Measurements from ENCODE around the gene LIN54.

The LIN54 gene

GRCh38 chr4:82948647-82949204 lies 61.9 kb downstream of the LIN54 start:
- TF ChIP-seq, protein P1, sequence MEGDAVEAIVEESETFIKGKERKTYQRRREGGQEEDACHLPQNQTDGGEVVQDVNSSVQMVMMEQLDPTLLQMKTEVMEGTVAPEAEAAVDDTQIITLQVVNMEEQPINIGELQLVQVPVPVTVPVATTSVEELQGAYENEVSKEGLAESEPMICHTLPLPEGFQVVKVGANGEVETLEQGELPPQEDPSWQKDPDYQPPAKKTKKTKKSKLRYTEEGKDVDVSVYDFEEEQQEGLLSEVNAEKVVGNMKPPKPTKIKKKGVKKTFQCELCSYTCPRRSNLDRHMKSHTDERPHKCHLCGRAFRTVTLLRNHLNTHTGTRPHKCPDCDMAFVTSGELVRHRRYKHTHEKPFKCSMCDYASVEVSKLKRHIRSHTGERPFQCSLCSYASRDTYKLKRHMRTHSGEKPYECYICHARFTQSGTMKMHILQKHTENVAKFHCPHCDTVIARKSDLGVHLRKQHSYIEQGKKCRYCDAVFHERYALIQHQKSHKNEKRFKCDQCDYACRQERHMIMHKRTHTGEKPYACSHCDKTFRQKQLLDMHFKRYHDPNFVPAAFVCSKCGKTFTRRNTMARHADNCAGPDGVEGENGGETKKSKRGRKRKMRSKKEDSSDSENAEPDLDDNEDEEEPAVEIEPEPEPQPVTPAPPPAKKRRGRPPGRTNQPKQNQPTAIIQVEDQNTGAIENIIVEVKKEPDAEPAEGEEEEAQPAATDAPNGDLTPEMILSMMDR (IDR thresholded peaks at IDR 0.05; ENCODE audit: insufficient read depth, low read length, poor library complexity, severe bottlenecking) = no peak
- Histone ChIP-seq H3K4me3 (replicated peaks; ENCODE audit: low read depth, low read length) (no peak overlapping the region), H3K27me3 (replicated peaks; ENCODE audit: control insufficient read depth, insufficient read depth, low read length) (no peaks in the 10 kb centered on the region), H3K36me3 (ENCODE audit: control insufficient read depth, insufficient read depth, low read length) (no peaks in the 10 kb centered on the region; the same call in 1 of the 2 replicates)
- no peak for DNase-seq (ENCODE audit: extremely low read depth, insufficient read length)

DNA sequence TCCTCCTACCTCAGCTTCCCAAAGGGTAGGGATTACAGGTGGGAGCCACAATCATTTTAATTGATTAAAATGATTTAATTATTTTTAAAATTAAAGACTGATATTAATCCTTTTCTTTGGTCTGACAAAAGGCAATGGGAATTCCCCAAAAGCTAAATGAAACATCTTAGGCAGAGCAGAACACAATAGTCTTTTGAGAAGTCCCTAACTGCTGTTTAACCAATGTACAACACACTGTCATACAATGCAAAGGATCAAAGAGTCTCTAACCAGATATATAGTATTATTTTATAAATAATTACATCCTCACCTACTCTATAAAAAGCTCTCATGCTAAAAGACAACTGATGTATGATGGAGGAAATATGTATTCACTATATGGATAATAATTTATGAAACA lies 63.1 kb downstream of the LIN54 start:
- Histone ChIP-seq H3K36me3 (ENCODE audit: control insufficient read depth, insufficient read depth, low read length) (no peaks in the 10 kb centered on the region; the same call in 1 of the 2 replicates), H3K4me3 (replicated peaks; ENCODE audit: low read depth, low read length) (no peak overlapping the region), H3K27me3 (replicated peaks; ENCODE audit: control insufficient read depth, insufficient read depth, low read length) (no peaks in the 10 kb centered on the region)
- DNase-seq (ENCODE audit: extremely low read depth, insufficient read length) = no peak
- TF ChIP-seq, protein P1 (IDR thresholded peaks at IDR 0.05; ENCODE audit: insufficient read depth, low read length, poor library complexity, severe bottlenecking) = no peak

DNA sequence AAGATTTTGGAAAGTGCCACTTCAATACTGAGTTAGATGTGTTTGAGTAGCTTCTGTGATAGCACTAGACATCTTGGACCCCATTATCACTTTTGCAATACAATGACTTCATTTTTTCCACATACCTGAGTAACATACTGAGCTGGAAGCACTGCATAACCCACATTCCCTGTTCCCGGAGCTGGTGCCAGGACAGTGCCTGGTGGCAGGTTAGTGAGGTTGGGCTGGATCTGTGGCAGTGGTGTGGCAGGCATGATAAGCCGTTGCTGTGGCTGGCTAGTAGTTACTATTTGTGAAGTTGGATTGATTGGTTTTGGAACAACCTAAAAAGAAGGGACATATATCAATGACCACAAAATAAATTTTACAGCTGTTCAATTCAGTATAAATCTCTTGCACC lies 71.2 kb downstream of the LIN54 start:
- TF ChIP-seq, protein P1 (IDR thresholded peaks at IDR 0.05; ENCODE audit: insufficient read depth, low read length, poor library complexity, severe bottlenecking) = no peak
- Histone ChIP-seq H3K36me3 (ENCODE audit: control insufficient read depth, insufficient read depth, low read length) (no peaks in the 10 kb centered on the region; the same call in 1 of the 2 replicates), H3K4me3 (replicated peaks; ENCODE audit: low read depth, low read length) (no peak overlapping the region), H3K27me3 (replicated peaks; ENCODE audit: control insufficient read depth, insufficient read depth, low read length) (no peaks in the 10 kb centered on the region)
- DNase-seq (ENCODE audit: extremely low read depth, insufficient read length) = no peak

DNA sequence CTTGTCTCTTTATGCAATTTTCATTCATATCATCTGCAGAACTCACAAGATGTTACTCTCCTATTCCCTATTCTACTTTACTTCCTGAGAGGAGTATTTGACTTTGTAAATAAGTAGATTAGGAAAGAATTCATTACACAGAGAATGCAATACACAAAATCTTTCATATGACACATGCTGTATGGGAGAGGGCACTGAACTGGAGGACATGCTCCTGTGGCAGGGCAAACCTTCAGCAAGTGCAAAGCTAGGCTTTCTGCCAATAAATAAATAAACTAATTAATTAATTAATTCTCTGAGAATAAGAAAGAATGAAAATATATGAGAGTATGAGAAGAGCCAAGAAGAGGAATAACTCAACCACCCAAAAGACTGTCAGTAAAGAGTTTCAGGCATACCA lies 76.2 kb downstream of the LIN54 start:
- no peaks in the 10 kb centered on the region for H3K27me3 ChIP-seq (replicated peaks; ENCODE audit: control insufficient read depth, insufficient read depth, low read length)
- no peak for DNase-seq (ENCODE audit: extremely low read depth, insufficient read length)
- no peak overlapping the region for H3K4me3 ChIP-seq (replicated peaks; ENCODE audit: low read depth, low read length)
- TF ChIP-seq, protein P1 (IDR thresholded peaks at IDR 0.05; ENCODE audit: insufficient read depth, low read length, poor library complexity, severe bottlenecking) = no peak
- no peaks in the 10 kb centered on the region; the same call in 1 of the 2 replicates for H3K36me3 ChIP-seq (ENCODE audit: control insufficient read depth, insufficient read depth, low read length)

DNA sequence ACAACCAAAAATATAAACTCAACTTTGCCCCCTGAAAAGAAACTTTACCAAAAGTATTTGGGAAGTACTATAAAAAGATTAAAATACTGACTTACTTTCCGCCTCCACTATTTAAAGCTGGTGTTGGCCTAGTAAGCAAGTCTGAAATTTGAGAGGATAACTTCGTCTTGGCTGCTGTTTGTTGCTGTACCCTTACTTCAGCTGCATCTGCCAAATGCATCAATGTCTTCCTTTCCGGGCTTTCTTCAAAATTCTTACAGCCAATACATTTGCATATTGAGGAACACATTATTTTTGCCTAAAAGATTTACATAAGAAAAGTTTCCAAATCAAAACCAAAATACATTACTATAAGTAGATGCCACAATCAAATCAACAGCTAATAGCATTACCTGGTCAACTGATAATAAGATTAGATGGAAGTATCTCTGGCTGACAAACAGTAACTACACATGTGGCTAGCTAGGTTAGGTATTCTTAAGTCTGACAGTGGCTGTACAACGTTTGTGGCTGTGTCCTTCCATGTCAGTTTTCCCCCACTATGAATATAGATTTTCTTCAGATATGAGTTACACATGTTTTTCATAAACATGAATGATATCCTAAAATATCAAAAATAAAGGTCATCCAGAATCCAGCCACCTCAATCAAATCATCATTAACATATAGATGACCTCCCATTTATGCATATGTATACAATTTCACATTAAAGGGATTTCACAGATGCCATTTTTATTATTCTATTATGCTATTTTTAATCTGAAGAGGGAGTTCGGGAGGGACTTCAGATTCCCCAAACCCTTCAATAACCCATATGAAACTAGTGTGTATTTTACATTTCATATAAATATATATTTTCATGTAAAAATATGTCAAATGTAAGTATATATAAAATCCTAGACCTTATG lies 79.5 kb downstream of the LIN54 start:
- H3K27me3 ChIP-seq (replicated peaks; ENCODE audit: control insufficient read depth, insufficient read depth, low read length) = no peaks in the 10 kb centered on the region
- DNase-seq (ENCODE audit: extremely low read depth, insufficient read length) = no peak
- H3K4me3 ChIP-seq (replicated peaks; ENCODE audit: low read depth, low read length) = no peak overlapping the region
- TF ChIP-seq, protein P1 (IDR thresholded peaks at IDR 0.05; ENCODE audit: insufficient read depth, low read length, poor library complexity, severe bottlenecking) = no peak
- no peaks in the 10 kb centered on the region; the same call in 1 of the 2 replicates for H3K36me3 ChIP-seq (ENCODE audit: control insufficient read depth, insufficient read depth, low read length)

Data from GM06990 (cell line).